ENCODE results near the gene AP1AR.

AP1AR gene

GRCh38 chr4:112185740-112186670 is 45.6 kb upstream of the AP1AR start:
- TF ChIP-seq MAX (IDR thresholded peaks at IDR 0.05; ENCODE audit: low read depth, low read length) (peak; percentile 52; the same call in 1 of the 2 replicates), CTCF (IDR thresholded peaks at IDR 0.05; ENCODE audit: low read depth, low read length) (no peak), MYC (IDR thresholded peaks at IDR 0.05; ENCODE audit: low read depth, low read length) (peak; percentile 38; the same call in 1 of the 2 replicates), POLR2A (IDR thresholded peaks at IDR 0.05; ENCODE audit: extremely low read depth, insufficient read length) (no peak)
- H3K4me3 ChIP-seq (ENCODE audit: low read depth, low read length) = no peak overlapping the region
- peak; percentile 85 for DNase-seq (ENCODE audit: low read depth)

GRCh38 chr4:112189754-112190153 is 41.8 kb upstream of the AP1AR start:
- H3K4me3 ChIP-seq (ENCODE audit: low read depth, low read length) = no peak overlapping the region
- TF ChIP-seq POLR2A (IDR thresholded peaks at IDR 0.05; ENCODE audit: extremely low read depth, insufficient read length) (no peak), MYC (IDR thresholded peaks at IDR 0.05; ENCODE audit: low read depth, low read length) (no peak), CTCF (IDR thresholded peaks at IDR 0.05; ENCODE audit: low read depth, low read length) (no peak), MAX (IDR thresholded peaks at IDR 0.05; ENCODE audit: low read depth, low read length) (no peak)
- DNase-seq (ENCODE audit: low read depth) = no peak

- no peak for DNase-seq (ENCODE audit: low read depth)
- no peak for TF ChIP-seq MAX (IDR thresholded peaks at IDR 0.05; ENCODE audit: low read depth, low read length)
- TF ChIP-seq CTCF (IDR thresholded peaks at IDR 0.05; ENCODE audit: low read depth, low read length) = no peak
- no peak for TF ChIP-seq POLR2A (IDR thresholded peaks at IDR 0.05; ENCODE audit: extremely low read depth, insufficient read length)
- TF ChIP-seq MYC (IDR thresholded peaks at IDR 0.05; ENCODE audit: low read depth, low read length) = no peak
- no peak overlapping the region for H3K4me3 ChIP-seq (ENCODE audit: low read depth, low read length)
These were observed 40.9 kb upstream of the AP1AR start for GRCh38 chr4:112190684-112191083.

- TF ChIP-seq MYC (IDR thresholded peaks at IDR 0.05; ENCODE audit: low read depth, low read length) (no peak), MAX (IDR thresholded peaks at IDR 0.05; ENCODE audit: low read depth, low read length) (no peak), POLR2A (IDR thresholded peaks at IDR 0.05; ENCODE audit: extremely low read depth, insufficient read length) (no peak), CTCF (IDR thresholded peaks at IDR 0.05; ENCODE audit: low read depth, low read length) (no peak)
- no peak overlapping the region for H3K4me3 ChIP-seq (ENCODE audit: low read depth, low read length)
- DNase-seq (ENCODE audit: low read depth) = no peak
These were observed 35.1 kb upstream of the AP1AR start for GRCh38 chr4:112196461-112196860.

GRCh38 chr4:112199041-112199440 is 32.5 kb upstream of the AP1AR start:
- DNase-seq (ENCODE audit: low read depth) = no peak
- H3K4me3 ChIP-seq (ENCODE audit: low read depth, low read length) = no peak overlapping the region
- no peak for TF ChIP-seq CTCF (IDR thresholded peaks at IDR 0.05; ENCODE audit: low read depth, low read length)
- no peak for TF ChIP-seq MAX (IDR thresholded peaks at IDR 0.05; ENCODE audit: low read depth, low read length)
- TF ChIP-seq POLR2A (IDR thresholded peaks at IDR 0.05; ENCODE audit: extremely low read depth, insufficient read length) = no peak
- no peak for TF ChIP-seq MYC (IDR thresholded peaks at IDR 0.05; ENCODE audit: low read depth, low read length)
